Mesothelial cell of epicardium (in vitro differentiated cells): Measurements from ENCODE around the gene HERPUD2. TPM values are rescaled to one million over a fixed set of nuclear protein-coding genes. Genes with fewer than 3 reads are reported as not detected.

Experiments
- DNase-seq, 2 experiments: peaks; one replicate each; pipeline ENCODE4 v3.0.0; 2021; ENCODE audit warnings: low spot score in 2 of 2; ENCODE audit not compliant: unreplicated experiment in 2 of 2
- H3K27ac Mint-ChIP-seq: 2 replicates; pipeline ENCODE4 v1.8.0; 2021; ENCODE audit warnings: mixed read lengths
- H3K27me3 Mint-ChIP-seq: 2 replicates; pipeline ENCODE4 v1.8.0; 2021; ENCODE audit warnings: low read depth, mixed read lengths
- H3K36me3 Mint-ChIP-seq: 2 replicates; pipeline ENCODE4 v1.8.0; 2021; ENCODE audit warnings: mixed read lengths
- H3K4me1 Mint-ChIP-seq: 2 replicates; pipeline ENCODE4 v1.8.0; 2021; ENCODE audit warnings: mixed read lengths
- H3K4me3 Mint-ChIP-seq: 2 replicates; pipeline ENCODE4 v1.8.0; 2021; ENCODE audit warnings: mild to moderate bottlenecking, moderate library complexity, mixed read lengths
- H3K9me3 Mint-ChIP-seq: 2 replicates; pipeline ENCODE4 v1.8.0; 2021; ENCODE audit warnings: mixed read lengths
- CTCF ChIP-seq: fragments of 200-600 bp; sonication (generic); IDR thresholded peaks from one replicate; pipeline ENCODE4 v1.5.0; 2021; ENCODE audit warnings: antibody characterized with exemption; ENCODE audit not compliant: unreplicated experiment
- total RNA-seq: library from RNA; stranded (reverse); gene quantifications from 3 replicates; pipeline ENCODE4 v1.2.1, GENCODE V29; 2021

HERPUD2 gene
- 32.4 to 35.0 TPM (median 34.5 TPM) in 3 replicates for total RNA-seq

GRCh38 chr7:35694784-35695472 is at the start of gene HERPUD2:
Gene HERPUD2 (minus strand): TSS chr7:35695135. CDS start chr7:35694330, 805 bp downstream.
- H3K27ac Mint-ChIP-seq, result peak within 1 kb of the TSS; percentile 97
- peak within 1 kb of the TSS; percentile 90 for H3K4me3 Mint-ChIP-seq
- H3K4me1 Mint-ChIP-seq, result peaks cover 48% of the 10 kb centered on the region
- H3K9me3 Mint-ChIP-seq, result peaks cover 3% of the 10 kb centered on the region
- no peaks in the 10 kb centered on the region for H3K27me3 Mint-ChIP-seq
- DNase-seq, result peak; percentile 84 to 91
- no peak for TF ChIP-seq CTCF
- peaks cover 19% of the 10 kb centered on the region for H3K36me3 Mint-ChIP-seq

GRCh38 chr7:35738889-35739288 is 44.0 kb upstream of the HERPUD2 start:
- Mint-ChIP-seq H3K4me3 (no peak overlapping the region), H3K9me3 (peaks cover 14% of the 10 kb centered on the region), H3K36me3 (peaks cover 2% of the 10 kb centered on the region), H3K4me1 (no peaks in the 10 kb centered on the region), H3K27me3 (no peaks in the 10 kb centered on the region), H3K27ac (no peak overlapping the region)
- TF ChIP-seq CTCF, result no peak
- no peak for DNase-seq

- no peak overlapping the region for H3K27ac Mint-ChIP-seq
- no peaks in the 10 kb centered on the region for H3K4me1 Mint-ChIP-seq
- no peak overlapping the region for H3K4me3 Mint-ChIP-seq
Measured at GRCh38 chr7:35736725-35737124, 41.8 kb upstream of the HERPUD2 start.

GRCh38 chr7:35735396-35735795 is 40.5 kb upstream of the HERPUD2 start:
- TF ChIP-seq CTCF, result no peak
- no peak overlapping the region for H3K27ac Mint-ChIP-seq
- no peaks in the 10 kb centered on the region for H3K36me3 Mint-ChIP-seq
- H3K9me3 Mint-ChIP-seq, result peaks cover 4% of the 10 kb centered on the region
- DNase-seq, result no peak
- no peaks in the 10 kb centered on the region for H3K4me1 Mint-ChIP-seq
- H3K4me3 Mint-ChIP-seq, result no peak overlapping the region
- no peaks in the 10 kb centered on the region for H3K27me3 Mint-ChIP-seq

More at GRCh38 chr7:35736725-35737124, 41.8 kb upstream of the HERPUD2 start:
- Mint-ChIP-seq H3K36me3 (no peaks in the 10 kb centered on the region), H3K27me3 (no peaks in the 10 kb centered on the region), H3K9me3 (peaks cover 4% of the 10 kb centered on the region)
- TF ChIP-seq CTCF, result no peak
- DNase-seq, result no peak

- Mint-ChIP-seq H3K27ac (no peak overlapping the region), H3K27me3 (no peaks in the 10 kb centered on the region), H3K4me1 (peaks cover 9% of the 10 kb centered on the region), H3K36me3 (no peaks in the 10 kb centered on the region), H3K4me3 (no peak overlapping the region), H3K9me3 (peaks cover 4% of the 10 kb centered on the region)
- TF ChIP-seq CTCF, result no peak
- DNase-seq, result no peak
Measured at GRCh38 chr7:35734001-35734483, 39.1 kb upstream of the HERPUD2 start.
